AG09309 (cell line): ENCODE data around the gene PRRX2.

Experiments
- DNase-seq: peaks from one replicate; pipeline ENCODE4 v3.0.0-alpha.2; 2010; ENCODE audit warnings: low read depth
- H3K4me3 ChIP-seq: 2 replicates; pipeline ENCODE4 v1.5.1; 2011; ENCODE audit warnings: mild to moderate bottlenecking, low read depth, low read length, moderate library complexity; ENCODE audit not compliant: control insufficient read depth
- TF ChIP-seq, protein P1 (sequence below): IDR thresholded peaks from 2 replicates; pipeline ENCODE4 v1.5.1; 2011; ENCODE audit warnings: mild to moderate bottlenecking, low read depth, low read length, inconsistent platforms; ENCODE audit not compliant: insufficient read depth, control insufficient read depth; ENCODE audit errors: missing control alignments

The PRRX2 gene

DNA sequence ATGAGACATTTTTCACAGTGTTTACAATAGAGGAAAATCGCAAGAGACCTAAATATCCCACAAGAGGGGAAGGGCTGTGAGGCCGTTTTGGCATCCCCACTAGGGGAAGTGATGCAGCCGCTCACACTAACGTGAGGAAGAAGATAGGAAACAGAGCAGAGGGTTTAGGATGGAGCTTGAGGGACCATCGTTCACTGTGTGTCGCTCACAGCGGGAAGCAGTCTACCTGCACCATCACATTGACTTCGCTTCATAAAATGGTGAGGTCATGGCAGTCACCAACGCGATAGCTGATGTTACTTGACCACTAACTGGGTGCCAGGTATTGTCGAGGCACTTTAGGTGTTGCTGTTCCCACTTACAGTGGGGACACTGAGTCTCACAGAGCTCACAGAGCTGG, 35.6 kb downstream of the PRRX2 start:
- TF ChIP-seq, protein P1, sequence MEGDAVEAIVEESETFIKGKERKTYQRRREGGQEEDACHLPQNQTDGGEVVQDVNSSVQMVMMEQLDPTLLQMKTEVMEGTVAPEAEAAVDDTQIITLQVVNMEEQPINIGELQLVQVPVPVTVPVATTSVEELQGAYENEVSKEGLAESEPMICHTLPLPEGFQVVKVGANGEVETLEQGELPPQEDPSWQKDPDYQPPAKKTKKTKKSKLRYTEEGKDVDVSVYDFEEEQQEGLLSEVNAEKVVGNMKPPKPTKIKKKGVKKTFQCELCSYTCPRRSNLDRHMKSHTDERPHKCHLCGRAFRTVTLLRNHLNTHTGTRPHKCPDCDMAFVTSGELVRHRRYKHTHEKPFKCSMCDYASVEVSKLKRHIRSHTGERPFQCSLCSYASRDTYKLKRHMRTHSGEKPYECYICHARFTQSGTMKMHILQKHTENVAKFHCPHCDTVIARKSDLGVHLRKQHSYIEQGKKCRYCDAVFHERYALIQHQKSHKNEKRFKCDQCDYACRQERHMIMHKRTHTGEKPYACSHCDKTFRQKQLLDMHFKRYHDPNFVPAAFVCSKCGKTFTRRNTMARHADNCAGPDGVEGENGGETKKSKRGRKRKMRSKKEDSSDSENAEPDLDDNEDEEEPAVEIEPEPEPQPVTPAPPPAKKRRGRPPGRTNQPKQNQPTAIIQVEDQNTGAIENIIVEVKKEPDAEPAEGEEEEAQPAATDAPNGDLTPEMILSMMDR: no peak
- H3K4me3 ChIP-seq: no peak overlapping the region
- DNase-seq: no peak

DNA sequence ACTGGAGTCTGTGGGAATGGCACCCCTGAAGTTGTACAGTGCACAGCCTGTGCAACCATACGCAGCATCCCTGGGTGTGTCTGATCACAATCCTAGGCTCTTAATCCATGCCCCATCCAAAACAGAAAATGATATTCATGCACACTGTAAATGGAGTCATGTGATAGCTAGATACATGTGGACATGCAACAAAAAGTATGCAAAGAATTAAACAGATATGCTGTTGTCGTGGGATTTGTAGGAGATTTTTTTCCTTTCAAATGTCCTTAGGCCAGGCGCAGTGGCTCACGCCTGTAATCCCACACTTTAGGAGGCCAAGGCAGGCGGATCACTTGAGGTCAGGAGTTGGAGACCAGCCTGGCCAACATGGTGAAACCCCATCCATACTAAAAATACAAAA, 36.1 kb downstream of the PRRX2 start:
- TF ChIP-seq, protein P1: no peak
- DNase-seq: no peak
- no peak overlapping the region for H3K4me3 ChIP-seq

DNA sequence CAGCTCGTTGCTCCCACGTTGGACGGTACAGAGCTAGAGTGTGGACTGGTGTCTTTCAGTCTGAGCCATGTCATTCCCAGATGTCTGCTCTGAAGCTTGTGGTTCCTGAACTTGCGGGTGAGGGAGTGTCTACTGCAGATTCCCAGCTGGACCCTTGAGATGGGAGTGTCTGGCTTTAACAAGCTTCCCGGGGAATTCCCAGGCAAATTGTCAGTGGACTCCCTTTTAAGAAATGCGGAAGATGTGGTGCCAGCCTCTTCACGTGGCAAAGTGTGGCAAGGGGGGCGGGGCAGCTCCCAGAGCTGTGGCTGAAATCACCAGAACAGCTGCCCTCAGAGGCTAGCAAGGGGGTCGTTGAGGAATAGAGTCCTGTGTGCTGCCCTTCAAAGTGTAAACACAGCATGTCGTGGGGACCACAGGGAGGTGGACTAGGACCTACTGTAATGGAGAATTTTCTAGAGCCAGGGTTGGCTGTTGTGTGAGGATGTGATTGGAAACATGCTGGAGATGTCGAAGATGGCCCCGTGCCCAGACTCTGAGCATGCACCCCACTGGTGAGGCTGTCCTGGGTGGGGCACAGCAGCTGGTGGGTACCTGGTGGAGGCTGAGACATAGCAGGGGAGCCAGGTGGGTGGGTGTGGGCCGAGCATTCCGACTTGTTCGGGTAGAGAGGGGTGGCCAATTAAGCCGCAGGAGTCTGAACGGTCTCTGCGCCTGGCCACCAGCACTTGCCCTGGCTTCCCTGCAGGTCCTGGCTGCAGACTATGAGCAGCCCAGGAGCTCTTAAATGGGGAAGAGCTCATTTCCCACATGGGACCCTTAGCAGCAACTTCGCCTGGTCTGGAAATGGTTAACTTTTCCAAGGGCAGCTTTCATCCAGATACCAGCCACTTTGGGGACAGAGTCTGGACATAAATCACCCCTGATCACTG, 37.4 kb downstream of the PRRX2 start:
- DNase-seq: peak; percentile 96
- H3K4me3 ChIP-seq: no peak overlapping the region; the same call in 1 of the 2 replicates
- TF ChIP-seq, protein P1: no peak

DNA sequence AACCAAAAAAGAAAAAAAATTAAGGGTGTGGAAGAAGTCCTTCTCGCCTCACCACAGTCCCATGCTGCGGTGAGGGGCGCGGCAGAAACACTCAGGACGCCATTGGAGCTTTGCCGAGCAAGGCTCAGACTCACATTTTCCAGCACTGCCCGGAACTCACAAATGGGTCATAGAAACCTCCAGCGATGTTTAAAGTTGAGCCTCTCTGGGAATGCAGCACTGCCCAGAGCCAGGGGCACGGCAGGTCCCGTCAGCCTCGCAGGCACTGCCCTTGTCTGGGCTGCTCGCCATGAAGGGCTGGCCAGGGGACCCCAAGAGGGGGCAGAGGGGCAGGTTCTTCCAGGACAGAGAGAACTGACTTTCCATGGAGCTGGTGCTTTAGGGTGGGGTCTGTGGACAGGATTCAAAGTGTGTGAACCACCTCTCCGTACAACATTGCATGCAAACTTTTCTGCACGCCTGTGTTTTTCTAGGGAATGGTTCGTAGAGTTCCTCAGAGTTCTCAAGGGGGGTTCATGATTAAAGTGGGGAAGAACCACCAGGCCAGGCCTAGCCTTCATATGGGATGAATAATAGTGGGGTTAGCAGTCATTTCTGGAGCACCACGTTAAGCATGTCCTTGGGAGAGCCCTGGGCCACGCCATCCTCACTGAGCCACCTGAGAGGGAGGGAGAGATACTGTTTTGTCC, 38.4 kb downstream of the PRRX2 start:
- no peak overlapping the region for H3K4me3 ChIP-seq
- DNase-seq: no peak
- TF ChIP-seq, protein P1: no peak

DNA sequence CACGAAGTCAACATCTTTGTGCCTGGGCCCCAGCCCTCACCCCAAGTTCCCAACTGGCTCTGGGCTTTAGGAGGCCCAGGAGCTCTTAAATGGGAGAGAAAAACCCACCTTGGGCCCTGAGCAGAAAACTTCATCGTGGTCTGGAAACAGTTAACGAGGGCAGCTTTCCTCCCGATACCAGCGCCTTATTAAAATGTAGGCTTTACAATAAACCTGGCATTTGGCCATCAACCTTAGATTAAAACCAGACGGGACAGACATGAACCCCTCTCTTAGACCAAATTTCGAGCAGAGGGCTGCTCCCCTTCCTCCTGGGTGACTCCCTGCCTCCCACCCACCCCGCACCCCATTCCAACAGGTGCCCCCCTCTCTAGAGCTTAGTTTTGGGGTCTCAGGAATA, 39.4 kb downstream of the PRRX2 start:
- TF ChIP-seq, protein P1: no peak
- DNase-seq: no peak
- H3K4me3 ChIP-seq: no peak overlapping the region

DNA sequence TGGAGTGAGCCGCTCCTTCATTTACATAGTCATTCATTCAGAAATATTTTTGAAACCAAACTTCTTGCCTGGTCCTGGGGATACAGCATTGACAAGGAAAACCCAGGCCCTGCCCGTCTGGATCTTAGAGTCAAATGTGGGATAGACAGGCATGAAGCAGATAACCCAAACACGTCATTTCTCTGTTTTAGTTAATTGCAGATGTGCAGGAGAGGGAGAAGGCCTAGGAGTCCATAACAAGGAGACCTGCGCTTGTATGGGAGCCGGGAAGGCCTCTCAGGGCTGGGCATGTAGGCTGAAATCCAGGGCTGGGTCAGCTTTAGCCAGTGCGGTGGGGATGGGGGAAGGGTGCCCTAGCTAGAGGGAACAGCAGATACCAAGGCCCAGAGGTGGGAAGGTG, 43.3 kb downstream of the PRRX2 start:
- no peak for DNase-seq
- no peak overlapping the region for H3K4me3 ChIP-seq
- TF ChIP-seq, protein P1: no peak
